Fibroblast of lung (primary cell): ENCODE measurements around the gene IP6K3. TPM values are rescaled to one million over a fixed set of nuclear protein-coding genes. Genes with fewer than 3 reads are reported as not detected.
A peak's percentile ranks its signal among the peaks of the same experiment; 100 is the strongest.

Source experiments
- DNase-seq, 2 donors: peaks; one replicate each; pipeline versions ENCODE4 v3.0.0 to v3.0.0-alpha.2; 2010; ENCODE audit warnings: low read depth in 2 of 2
- H2AFZ ChIP-seq: 2 replicates; pipeline ENCODE4 v1.5.1; 2012; ENCODE audit warnings: low read length, control low read depth, inconsistent platforms
- H3K27ac ChIP-seq: 2 replicates; pipeline ENCODE4 v1.5.1; 2011; ENCODE audit warnings: low read length, control low read depth; ENCODE audit not compliant: insufficient read depth
- H3K27me3 ChIP-seq: 2 replicates; pipeline ENCODE4 v1.5.1; 2011; ENCODE audit warnings: mild to moderate bottlenecking, low read length; ENCODE audit not compliant: control insufficient read depth, insufficient read depth
- H3K36me3 ChIP-seq: 2 replicates; pipeline ENCODE4 v1.5.1; 2011; ENCODE audit warnings: low read length; ENCODE audit not compliant: control insufficient read depth, insufficient read depth
- H3K4me1 ChIP-seq: 2 replicates; pipeline ENCODE4 v1.5.1; 2011; ENCODE audit warnings: low read length; ENCODE audit not compliant: control insufficient read depth, insufficient read depth; ENCODE audit errors: extremely low read depth
- H3K4me2 ChIP-seq: 2 replicates; pipeline ENCODE4 v1.5.1; 2011; ENCODE audit warnings: low read length, control low read depth; ENCODE audit not compliant: insufficient read depth; ENCODE audit errors: extremely low read depth
- H3K4me3 ChIP-seq, 4 experiments: fragments of 200-600 bp in 1 of 4; sonication (generic) in 1 of 4; replicated peaks in 1 of 4; 2 replicates each; pipeline ENCODE4 v1.5.1; 2011 to 2016; ENCODE audit warnings: low read length in 4 of 4, low read depth in 3 of 4, mild to moderate bottlenecking in 3 of 4, control low read depth in 2 of 4, inconsistent platforms in 1 of 4, mixed read lengths in 1 of 4; ENCODE audit not compliant: insufficient read depth in 1 of 4; ENCODE audit errors: control extremely low read depth in 1 of 4
- H3K79me2 ChIP-seq: 2 replicates; pipeline ENCODE4 v1.5.1; 2012; ENCODE audit warnings: mild to moderate bottlenecking, low read length, inconsistent platforms; ENCODE audit not compliant: control insufficient read depth, insufficient read depth
- H3K9ac ChIP-seq: 2 replicates; pipeline ENCODE4 v1.5.1; 2011; ENCODE audit warnings: mild to moderate bottlenecking, low read length, control low read depth; ENCODE audit not compliant: insufficient read depth
- H3K9me3 ChIP-seq: 2 replicates; pipeline ENCODE4 v1.5.1; 2012; ENCODE audit warnings: low read depth, low read length; ENCODE audit not compliant: control insufficient read depth, insufficient read depth
- H4K20me1 ChIP-seq: 2 replicates; pipeline ENCODE4 v1.5.1; 2011; ENCODE audit warnings: low read length; ENCODE audit not compliant: control insufficient read depth, insufficient read depth; ENCODE audit errors: extremely low read depth
- CTCF ChIP-seq, 2 donors: IDR thresholded peaks in 1 of 2; conservative IDR thresholded peaks in 1 of 2; 1 replicate in 1 of 2; 2 replicates in 1 of 2; pipeline ENCODE4 v1.5.1; 2011 to 2012; ENCODE audit warnings: low read length in 2 of 2, control low read depth in 1 of 2, inconsistent platforms in 1 of 2, low read depth in 1 of 2, mild to moderate bottlenecking in 1 of 2
- EZH2 ChIP-seq: IDR thresholded peaks from 2 replicates; pipeline ENCODE4 v1.5.1; 2012; ENCODE audit warnings: low read length, control low read depth, mild to moderate bottlenecking; ENCODE audit errors: missing control alignments
- polyA plus RNA-seq, 2 donors: library from polyadenylated mRNA; depleted of rRNA in 1 of 2; stranded (reverse) in 1 of 2; unstranded in 1 of 2; fragments of >200 nt; gene quantifications; 2 replicates each; pipeline ENCODE4 v1.2.1, GENCODE V29; 2011 to 2012; ENCODE audit warnings: missing spikeins in 1 of 2
- total RNA-seq: library from RNA; depleted of rRNA; stranded (reverse); fragments of >200 nt; gene quantifications from 2 replicates; pipeline ENCODE4 v1.2.1, GENCODE V29; 2014

The IP6K3 gene
- total and polyA plus RNA-seq, 2 donors (not counting 1 experiment from before 2014, with no cell fraction given): 0.84 to 5.4 TPM

DNA sequence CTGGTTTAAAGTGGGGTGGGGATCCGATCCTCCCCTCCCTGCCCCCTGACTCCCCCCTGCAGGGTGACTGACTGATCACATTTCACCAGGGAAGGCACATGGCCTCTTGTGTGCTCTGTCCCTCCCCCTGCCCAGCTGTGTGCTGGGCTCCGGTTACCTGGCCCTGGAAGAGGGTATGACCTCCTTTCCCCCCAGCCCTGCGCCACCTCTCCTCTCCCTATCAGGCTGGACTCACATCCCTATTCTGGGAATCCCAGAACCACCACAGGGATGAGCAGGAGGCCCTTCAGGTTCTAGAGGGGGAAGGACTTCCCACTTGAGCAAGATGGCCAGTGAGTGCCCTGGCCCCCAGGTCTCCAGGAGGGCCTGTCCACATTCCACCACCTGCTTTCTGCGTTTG is 2.1 kb upstream of the IP6K3 start:
- Histone ChIP-seq H3K4me1 (peaks cover 22% of the 10 kb centered on the region), H3K27ac (no peak overlapping the region), H3K9ac (no peak overlapping the region), H3K4me3 (no peak overlapping the region), H3K4me2 (no peak overlapping the region), H3K79me2 (no peaks in the 10 kb centered on the region), H3K27me3 (no peaks in the 10 kb centered on the region), H4K20me1 (no peaks in the 10 kb centered on the region), H3K36me3 (no peaks in the 10 kb centered on the region), H2AFZ (no peak overlapping the region), H3K9me3 (no peaks in the 10 kb centered on the region)
- TF ChIP-seq CTCF (conservative IDR thresholded peaks at IDR 0.05 in 1 of 2, IDR thresholded peaks at IDR 0.05 in 1 of 2; ENCODE audit: low read depth in 1 of 2, low read length in 2 of 2) (no peak), EZH2 (no peak)
- no peak for DNase-seq

DNA sequence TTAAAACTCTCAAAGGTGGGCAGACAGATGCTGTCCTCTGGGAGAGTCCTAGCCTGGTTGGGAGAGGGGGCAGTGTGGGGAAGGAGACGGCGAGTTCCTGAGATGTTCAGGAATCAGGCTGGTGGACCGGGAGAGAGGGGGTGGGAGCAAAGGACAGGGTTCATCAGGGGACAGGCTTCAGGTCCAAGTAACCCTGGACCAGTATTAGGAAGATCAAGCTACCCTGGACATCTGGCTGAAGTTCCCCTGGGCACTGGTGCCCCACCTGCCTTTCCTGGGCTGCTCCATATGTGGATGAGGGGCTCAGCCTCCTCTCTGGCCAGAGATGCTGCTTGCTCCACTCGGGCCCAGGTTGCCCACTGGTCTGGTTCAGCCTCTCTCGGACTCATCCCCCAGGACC is 1.1 kb upstream of the IP6K3 start:
- H3K4me3 ChIP-seq: no peak overlapping the region
- H3K27ac ChIP-seq: no peak overlapping the region

GRCh38 chr6:33746036-33746600 is 587 bp downstream of the IP6K3 start:
- H3K9me3 ChIP-seq: no peaks in the 10 kb centered on the region
- H3K4me2 ChIP-seq: peak overlapping the region; percentile 71
- peaks cover 16% of the 10 kb centered on the region for H3K4me1 ChIP-seq
- H2AFZ ChIP-seq: peak overlapping the region; percentile 44
- H3K36me3 ChIP-seq: no peaks in the 10 kb centered on the region
- peak; percentile 56 to 81 for DNase-seq
- peak overlapping the region in 2 of 4 experiments; percentile 54 to 61 for H3K4me3 ChIP-seq
- H3K79me2 ChIP-seq: no peaks in the 10 kb centered on the region
- TF ChIP-seq EZH2 (no peak), CTCF (conservative IDR thresholded peaks at IDR 0.05 in 1 of 2, IDR thresholded peaks at IDR 0.05 in 1 of 2; ENCODE audit: low read depth in 1 of 2, low read length in 2 of 2) (no peak)
- peaks cover 11% of the 10 kb centered on the region for H3K27me3 ChIP-seq
- no peaks in the 10 kb centered on the region for H4K20me1 ChIP-seq
- peak overlapping the region; percentile 23 for H3K9ac ChIP-seq
- H3K27ac ChIP-seq: peak overlapping the region; percentile 20

More for the DNA sequence above, 1.1 kb upstream of the IP6K3 start:
- Histone ChIP-seq H3K27me3 (peaks cover 2% of the 10 kb centered on the region), H4K20me1 (no peaks in the 10 kb centered on the region), H3K9ac (no peak overlapping the region), H3K36me3 (no peaks in the 10 kb centered on the region), H3K4me1 (peaks cover 22% of the 10 kb centered on the region), H3K9me3 (no peaks in the 10 kb centered on the region), H3K79me2 (no peaks in the 10 kb centered on the region), H2AFZ (no peak overlapping the region), H3K4me2 (no peak overlapping the region)
- TF ChIP-seq EZH2 (no peak), CTCF (conservative IDR thresholded peaks at IDR 0.05 in 1 of 2, IDR thresholded peaks at IDR 0.05 in 1 of 2; ENCODE audit: low read depth in 1 of 2, low read length in 2 of 2) (no peak)
- no peak for DNase-seq
